Hematopoietic multipotent progenitor cell treated with erythropoietin and hydrocortisone succinate and interleukin-3 and kit ligand, for 17 days (in vitro differentiated cells): Measurements from ENCODE around the gene NAA15.
"Not testable (repeated sequence)": the region's sequence is repeated elsewhere in the genome, so short reads cannot be mapped to it uniquely, and the experiment has no call there.

Experiments used
- DNase-seq: peaks from one replicate; pipeline ENCODE4 v3.0.0-alpha.2; 2015; ENCODE audit warnings: low spot score

NAA15 gene

DNA sequence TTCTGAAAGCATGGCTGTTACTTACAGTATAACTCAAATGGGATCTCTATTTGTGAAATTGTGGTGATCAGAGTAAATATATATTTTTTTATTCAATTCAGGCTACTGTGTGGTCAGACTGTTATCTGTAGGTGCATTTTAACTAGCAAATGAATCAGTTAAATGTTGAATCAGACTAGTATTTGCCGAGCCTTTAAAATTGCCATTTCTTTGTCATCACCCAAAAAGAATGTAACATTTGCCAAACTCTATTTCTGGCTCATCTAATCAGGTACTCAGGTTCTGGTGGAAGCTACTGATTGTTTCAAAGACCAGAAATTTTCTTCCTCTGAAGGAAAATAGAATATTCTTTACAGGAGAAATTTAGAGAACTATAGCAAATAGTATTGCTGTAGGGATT, 1.8 kb upstream of the NAA15 start:
- DNase-seq, result no peak

DNA sequence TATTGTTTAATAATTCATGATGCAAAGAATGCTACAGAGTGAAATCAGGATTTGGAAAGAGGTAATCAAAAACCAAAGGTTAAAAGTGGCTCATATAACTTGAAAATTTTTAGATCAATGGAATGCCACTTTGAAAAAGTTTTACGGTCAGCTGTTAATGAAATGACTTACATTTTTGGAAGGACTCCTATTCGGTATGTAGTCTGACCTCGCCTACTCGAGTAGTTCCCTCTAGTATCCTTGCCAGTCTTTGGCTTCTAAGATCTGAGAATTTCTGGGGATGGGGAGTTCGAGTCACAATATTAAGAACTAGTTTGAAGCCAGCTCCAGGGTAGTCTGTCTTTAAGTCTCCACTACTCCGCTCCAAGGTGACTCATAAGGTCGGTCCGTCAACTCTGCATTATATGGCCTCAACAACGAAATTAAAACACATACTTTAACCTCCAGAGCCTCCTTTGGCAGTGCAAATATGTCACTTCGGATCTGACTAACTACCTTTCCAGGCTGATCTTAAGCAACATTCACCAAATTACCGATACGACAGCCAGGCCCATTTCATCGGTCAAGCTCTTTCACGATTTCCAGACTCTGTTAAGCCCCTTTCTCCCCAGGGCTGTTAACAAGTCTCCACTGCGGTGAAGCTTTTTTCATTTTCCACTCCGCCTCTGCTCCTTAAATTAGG, 733 bp upstream of the NAA15 start:
- DNase-seq, result peak; percentile 72

DNA sequence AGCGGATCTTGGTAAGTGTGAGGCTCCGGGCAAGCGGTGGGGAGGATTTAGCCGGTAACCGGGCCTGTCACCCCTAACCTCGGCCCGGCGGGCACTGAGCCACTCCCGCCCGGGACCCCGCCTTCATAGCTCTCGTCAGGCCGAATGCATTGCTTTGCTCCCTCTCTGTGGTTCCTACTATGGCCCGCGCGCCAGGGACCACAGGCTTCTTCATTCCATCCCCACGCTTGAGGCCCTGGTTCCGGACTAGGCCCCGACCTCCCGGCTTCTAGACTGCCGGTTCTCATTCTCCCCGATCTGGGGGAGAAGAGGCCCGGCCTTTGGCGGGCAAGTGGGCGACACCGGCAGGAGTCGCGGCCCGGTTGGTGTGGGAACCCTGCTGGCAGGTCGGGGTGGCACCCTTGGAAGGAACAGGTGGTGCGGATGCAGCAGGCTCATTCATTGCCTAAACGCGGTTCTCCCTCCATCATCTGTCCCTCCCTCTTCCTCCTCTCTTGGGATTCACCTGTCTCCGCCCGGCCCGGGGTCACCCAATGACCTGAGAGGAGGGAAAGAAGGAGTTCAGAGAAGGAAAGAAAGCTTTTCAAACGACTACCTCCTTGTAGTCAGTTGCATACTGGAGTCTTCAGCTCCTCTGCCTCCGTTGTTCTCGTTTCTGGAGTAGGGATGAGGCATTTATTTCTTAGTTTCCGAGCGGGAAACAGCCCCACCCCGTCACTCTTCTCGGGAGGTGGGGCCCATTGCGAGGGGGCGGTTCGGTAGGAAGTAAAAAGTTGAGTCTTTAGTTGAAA, 711 bp downstream of the NAA15 start, which contains the start of gene NDUFC1:
NDUFC1 (minus strand) TSS at position 657 of the 791 bp plus-strand sequence. CDS start 6,679 bp downstream, outside the sequence.
- DNase-seq, result peak; percentile 59

- no peak for DNase-seq
Measured at GRCh38 chr4:139304920-139305319, 3.6 kb downstream of the NAA15 start.

- no peak for DNase-seq
Measured at GRCh38 chr4:139311909-139312308, 10.6 kb downstream of the NAA15 start.

GRCh38 chr4:139312552-139313332, 11.4 kb downstream of the NAA15 start:
- DNase-seq, result no peak

GRCh38 chr4:139313414-139313813, 12.1 kb downstream of the NAA15 start:
- DNase-seq, result not testable (repeated sequence)

- no peak for DNase-seq
Measured at GRCh38 chr4:139314047-139314800, 12.9 kb downstream of the NAA15 start.

GRCh38 chr4:139315221-139315675, 13.9 kb downstream of the NAA15 start:
- DNase-seq, result peak; percentile 53

DNA sequence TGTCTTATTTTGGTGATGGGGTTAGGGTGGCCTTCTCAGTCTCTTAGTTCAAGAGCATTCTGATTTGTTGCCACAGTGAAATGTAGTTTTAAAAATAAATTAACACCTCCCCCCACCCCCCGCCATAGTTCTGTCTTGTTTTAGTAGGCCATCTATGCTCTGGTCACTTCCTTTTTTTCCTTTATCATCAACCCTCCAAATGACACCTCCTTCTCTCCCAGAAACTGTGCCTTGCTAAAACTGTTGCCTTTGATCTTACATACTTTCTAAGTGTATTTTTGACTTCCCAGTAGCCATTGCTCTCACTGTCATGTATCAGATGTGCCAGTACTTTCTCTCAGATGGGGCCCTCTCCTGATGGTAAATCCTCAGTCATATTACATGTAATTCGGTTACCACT, 15.4 kb downstream of the NAA15 start:
- no peak for DNase-seq

DNA sequence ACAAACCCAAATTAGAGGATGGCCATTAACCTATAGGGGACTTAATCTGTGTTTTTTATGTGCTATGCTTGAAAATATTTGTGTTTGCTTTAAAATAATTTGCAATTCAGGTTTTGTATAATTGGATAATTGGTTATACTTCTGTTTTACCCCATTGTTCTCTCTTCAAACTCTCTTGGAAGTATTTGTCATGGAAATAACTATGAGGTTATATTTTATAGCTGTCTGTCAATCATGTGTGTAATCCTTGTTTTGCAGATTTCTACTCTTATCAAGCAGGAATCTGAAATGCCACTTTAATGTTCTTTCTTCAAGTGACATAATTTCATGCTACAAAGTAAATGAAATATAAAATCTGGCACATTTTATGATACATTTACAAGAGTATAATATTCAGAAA, 16.3 kb downstream of the NAA15 start:
- DNase-seq, result no peak

DNA sequence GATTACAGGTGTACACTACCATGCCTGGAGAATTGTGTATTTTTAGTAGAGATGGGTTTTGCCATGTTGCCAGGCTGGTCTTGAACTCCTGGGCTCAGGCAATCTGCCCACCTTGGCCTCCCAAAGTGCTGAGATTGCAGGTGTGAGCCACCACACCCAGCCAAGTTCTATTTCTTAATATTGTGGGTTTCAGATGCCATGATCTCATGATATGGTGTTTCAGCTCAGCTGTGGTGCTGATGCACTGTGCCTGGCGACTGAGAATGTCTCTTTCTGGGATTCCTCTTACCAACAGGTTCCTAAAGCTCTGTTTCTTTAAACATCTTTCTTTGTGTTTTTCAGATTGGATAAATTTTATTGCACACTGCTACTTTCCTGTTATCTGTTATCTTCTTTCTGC, 18.3 kb downstream of the NAA15 start:
- no peak for DNase-seq

- not testable (repeated sequence) for DNase-seq
Measured at GRCh38 chr4:139322070-139322469, 20.8 kb downstream of the NAA15 start.

GRCh38 chr4:139322541-139322940, 21.2 kb downstream of the NAA15 start:
- not testable (repeated sequence) for DNase-seq

GRCh38 chr4:139324620-139325019, 23.3 kb downstream of the NAA15 start:
- no peak for DNase-seq

DNA sequence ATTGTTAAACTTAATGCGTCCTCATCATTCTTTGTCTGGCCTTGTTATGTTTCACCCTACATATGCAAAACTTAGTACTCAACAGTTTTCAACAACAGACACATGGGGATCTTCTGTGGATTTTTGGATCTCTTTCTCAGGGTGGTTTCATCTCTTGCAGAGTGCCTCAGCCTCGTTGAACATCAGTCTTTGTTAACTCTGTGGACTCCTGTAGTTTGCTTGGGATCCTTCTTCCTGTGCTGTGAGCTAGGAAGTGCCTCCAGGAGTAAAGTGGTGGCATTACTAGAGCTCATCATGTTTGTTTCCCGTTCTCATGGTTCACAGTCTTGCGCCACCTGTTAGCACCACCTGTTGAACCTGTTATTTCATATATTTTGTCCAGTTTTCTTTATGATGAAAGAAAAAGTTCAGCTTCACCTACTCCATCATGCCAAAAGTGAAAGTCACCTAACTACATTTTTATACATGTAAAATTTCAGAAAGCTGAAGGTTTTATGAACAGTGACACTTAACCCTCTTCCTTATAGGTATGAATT, 28.4 kb downstream of the NAA15 start:
- DNase-seq, result no peak

DNA sequence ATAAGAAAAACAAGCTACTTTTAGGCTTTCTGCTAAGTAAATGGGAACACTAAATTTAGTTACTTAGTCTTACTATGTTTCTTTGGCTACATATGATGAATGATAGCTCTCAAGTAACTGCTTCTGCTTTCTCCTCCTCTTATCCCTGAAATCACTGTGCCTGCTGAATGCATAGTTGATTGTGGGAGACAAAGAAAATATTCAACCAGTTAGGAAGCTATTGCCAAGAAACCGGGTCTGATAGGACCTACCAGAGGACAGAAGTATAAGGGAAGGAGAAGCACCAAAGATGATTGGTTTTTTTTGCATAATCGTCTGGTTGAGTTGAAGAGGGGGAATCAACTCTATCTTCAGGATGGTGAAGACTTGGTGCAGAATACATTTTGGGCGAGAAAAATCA, 29.0 kb downstream of the NAA15 start:
- DNase-seq, result no peak

DNA sequence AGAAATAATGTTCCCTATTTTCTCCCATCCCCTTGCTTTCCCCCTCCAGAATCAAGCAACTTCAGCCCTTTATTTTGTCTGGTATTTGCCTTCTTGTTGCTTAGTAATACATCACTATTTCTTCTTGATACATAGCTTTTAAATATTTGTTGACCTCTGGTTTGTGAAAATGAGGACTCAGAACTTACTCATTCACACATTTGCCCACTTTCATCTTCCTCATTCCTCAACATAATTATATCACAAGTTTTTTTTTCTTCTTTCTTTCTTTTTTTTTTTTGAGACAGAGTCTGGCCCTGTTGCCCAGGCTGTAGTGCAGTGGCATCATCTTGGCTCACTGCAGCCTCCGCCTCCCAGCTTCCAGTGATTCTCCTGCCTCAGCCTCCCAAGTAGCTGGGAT, 29.9 kb downstream of the NAA15 start:
- no peak for DNase-seq

- DNase-seq, result no peak
Measured at GRCh38 chr4:139333046-139333445, 31.7 kb downstream of the NAA15 start.

DNA sequence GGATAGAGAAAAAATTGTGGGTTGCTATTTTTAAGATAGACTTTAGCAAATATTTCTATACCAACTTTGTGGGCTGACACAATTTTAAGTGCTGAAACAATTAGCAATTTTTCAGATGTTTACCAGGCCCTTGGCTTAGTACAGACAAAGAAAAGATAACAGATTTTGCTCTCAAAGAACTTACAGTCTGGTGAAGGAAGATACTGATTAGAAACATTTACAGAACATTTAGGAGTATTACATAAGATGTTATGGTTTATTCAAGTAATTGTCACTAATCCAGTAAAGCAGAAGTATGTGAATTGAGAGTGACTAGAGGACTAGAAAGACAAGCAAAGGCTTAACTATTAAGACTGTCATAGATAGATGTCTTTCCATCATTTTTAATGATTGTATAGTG, 36.3 kb downstream of the NAA15 start:
- DNase-seq, result no peak

DNA sequence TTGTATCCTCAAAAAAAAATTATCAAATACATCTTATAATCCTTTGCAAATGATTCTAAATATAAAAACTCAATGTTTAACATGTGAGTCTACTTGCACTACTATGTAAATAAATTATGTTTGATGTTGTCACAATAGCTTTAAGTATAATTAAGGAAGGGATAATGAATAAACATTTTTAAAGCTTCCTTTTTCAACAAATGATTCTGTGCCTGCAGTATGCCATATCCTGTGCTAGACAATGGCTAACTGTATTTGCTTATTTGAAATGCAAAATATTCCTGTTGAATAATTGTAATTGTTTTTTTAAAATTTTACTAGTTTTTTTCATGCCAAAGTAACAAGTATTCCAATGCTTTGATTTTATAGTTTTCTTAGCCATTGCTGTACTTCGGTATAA, 60.0 kb downstream of the NAA15 start:
- DNase-seq, result no peak
